Transverse colon (tissue), 4 donors: ENCODE results near the gene PBX3.

ENCODE experiments used
- EP300 ChIP-seq: sonication (generic); formaldehyde crosslinking; IDR thresholded peaks from one replicate; pipeline ENCODE4 v1.6.1; 2017; ENCODE audit warnings: antibody characterized with exemption, low read depth
- POLR2A ChIP-seq: fragments of 450-650 bp; IDR thresholded peaks from one replicate; pipeline ENCODE4 v1.6.1; 2016; ENCODE audit warnings: antibody characterized with exemption, mild to moderate bottlenecking, moderate library complexity
- POLR2AphosphoS5 ChIP-seq, 3 donors: sonication (generic); formaldehyde crosslinking; IDR thresholded peaks; one replicate each; pipeline ENCODE4 v1.6.1; 2016; ENCODE audit warnings: antibody characterized with exemption in 3 of 3
- TF ChIP-seq, protein P1 (sequence below), 5 experiments: fragments of 200-600 bp in 3 of 5; fragments of 450-650 bp in 2 of 5; sonication (generic) in 3 of 5; IDR thresholded peaks; 1 replicate in 2 of 5; 2 replicates in 3 of 5; pipeline ENCODE4 v1.5.1; 2016 to 2017; ENCODE audit warnings: antibody characterized with exemption in 5 of 5, inconsistent platforms in 3 of 5, mild to moderate bottlenecking in 2 of 5, moderate library complexity in 1 of 5

DNA sequence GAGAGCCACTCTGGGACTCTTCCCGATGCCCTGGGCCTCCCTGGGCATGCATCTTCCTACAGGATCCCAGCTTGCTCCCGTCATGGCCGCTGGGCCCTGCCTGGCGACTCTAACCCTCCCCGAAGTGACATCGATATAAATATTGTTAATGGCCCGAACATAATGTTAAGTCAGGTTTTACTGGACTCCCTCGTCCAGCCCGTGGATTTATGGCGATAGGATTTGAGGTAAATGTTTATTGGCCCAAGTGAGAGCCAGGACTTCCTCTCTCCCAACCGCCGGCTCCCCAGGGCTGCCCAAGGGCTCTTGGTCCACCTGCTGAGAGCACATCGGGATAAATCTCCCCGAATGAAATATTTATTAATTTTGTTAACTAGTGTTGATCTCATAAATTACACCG lies 246.3 kb downstream of the PBX3 start:
- TF ChIP-seq, protein P1, sequence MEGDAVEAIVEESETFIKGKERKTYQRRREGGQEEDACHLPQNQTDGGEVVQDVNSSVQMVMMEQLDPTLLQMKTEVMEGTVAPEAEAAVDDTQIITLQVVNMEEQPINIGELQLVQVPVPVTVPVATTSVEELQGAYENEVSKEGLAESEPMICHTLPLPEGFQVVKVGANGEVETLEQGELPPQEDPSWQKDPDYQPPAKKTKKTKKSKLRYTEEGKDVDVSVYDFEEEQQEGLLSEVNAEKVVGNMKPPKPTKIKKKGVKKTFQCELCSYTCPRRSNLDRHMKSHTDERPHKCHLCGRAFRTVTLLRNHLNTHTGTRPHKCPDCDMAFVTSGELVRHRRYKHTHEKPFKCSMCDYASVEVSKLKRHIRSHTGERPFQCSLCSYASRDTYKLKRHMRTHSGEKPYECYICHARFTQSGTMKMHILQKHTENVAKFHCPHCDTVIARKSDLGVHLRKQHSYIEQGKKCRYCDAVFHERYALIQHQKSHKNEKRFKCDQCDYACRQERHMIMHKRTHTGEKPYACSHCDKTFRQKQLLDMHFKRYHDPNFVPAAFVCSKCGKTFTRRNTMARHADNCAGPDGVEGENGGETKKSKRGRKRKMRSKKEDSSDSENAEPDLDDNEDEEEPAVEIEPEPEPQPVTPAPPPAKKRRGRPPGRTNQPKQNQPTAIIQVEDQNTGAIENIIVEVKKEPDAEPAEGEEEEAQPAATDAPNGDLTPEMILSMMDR (IDR thresholded peaks at IDR 0.05), result no peak
- TF ChIP-seq POLR2AphosphoS5 (IDR thresholded peaks at IDR 0.05) (no peak), POLR2A (no peak), EP300 (no peak)
